GM10266 (cell line): ENCODE results near the gene FASTKD1.
A peak's percentile ranks its signal among the peaks of the same experiment; 100 is the strongest.

ENCODE experiments used
- DNase-seq: peaks from one replicate; pipeline ENCODE4 v3.0.0; 2012; ENCODE audit errors: extremely low spot score
- CTCF ChIP-seq: IDR thresholded peaks from 2 replicates; pipeline ENCODE4 v1.5.1; 2012; ENCODE audit warnings: mild to moderate bottlenecking, low read depth; ENCODE audit not compliant: control insufficient read depth, insufficient read depth; ENCODE audit errors: missing control alignments

Gene FASTKD1

GRCh38 chr2:169510496-169510895 lies 63.2 kb downstream of the FASTKD1 start:
- TF ChIP-seq CTCF, result no peak
- DNase-seq, result no peak

- DNase-seq, result no peak
- TF ChIP-seq CTCF, result no peak
Observed at GRCh38 chr2:169509955-169510354, 63.7 kb downstream of the FASTKD1 start.

GRCh38 chr2:169509298-169509885 lies 64.3 kb downstream of the FASTKD1 start, which contains the start of gene KLHL41:
KLHL41 (plus strand) TSS chr2:169509702; CDS start chr2:169509779, 77 bp downstream.
- DNase-seq, result no peak
- no peak for TF ChIP-seq CTCF

DNA sequence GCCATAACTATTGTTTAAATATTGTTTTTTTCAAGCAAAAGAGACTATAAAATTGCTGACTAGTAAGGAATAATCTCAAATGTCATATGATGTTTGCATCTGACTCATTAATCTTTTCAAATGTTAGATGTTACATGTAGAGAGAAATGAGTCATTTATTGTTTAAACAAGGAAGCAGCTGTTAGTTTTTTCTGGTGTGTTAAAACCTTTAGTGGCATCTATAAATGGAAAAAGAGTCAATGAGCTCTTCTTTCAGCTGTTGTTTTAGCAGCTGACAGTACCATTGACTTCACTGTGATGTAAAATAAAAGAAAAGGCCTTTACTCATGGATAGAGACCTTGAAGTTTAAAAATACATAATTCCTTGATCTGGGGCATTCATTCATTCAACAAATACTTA lies 66.0 kb downstream of the FASTKD1 start:
- TF ChIP-seq CTCF, result no peak
- DNase-seq, result peak; percentile 43

DNA sequence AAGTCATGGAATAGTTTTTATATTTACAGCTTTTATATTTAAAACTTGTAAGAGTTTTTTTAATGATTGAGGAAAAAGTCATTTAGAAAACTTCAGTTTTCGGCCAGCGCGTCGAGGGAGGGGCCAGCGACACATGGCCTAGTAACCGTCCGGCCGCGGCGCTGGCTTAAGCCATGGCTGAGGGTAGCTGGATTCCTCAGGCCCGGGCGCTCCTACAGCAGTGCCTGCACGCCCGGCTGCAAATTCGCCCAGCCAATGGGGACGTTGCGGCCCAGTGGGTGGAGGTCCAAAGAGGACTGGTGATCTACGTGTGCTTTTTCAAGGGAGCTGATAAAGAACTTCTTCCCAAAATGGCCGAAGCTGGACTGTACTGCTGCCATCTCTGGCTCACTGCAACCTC lies 69.0 kb downstream of the FASTKD1 start:
- no peak for DNase-seq
- no peak for TF ChIP-seq CTCF

DNA sequence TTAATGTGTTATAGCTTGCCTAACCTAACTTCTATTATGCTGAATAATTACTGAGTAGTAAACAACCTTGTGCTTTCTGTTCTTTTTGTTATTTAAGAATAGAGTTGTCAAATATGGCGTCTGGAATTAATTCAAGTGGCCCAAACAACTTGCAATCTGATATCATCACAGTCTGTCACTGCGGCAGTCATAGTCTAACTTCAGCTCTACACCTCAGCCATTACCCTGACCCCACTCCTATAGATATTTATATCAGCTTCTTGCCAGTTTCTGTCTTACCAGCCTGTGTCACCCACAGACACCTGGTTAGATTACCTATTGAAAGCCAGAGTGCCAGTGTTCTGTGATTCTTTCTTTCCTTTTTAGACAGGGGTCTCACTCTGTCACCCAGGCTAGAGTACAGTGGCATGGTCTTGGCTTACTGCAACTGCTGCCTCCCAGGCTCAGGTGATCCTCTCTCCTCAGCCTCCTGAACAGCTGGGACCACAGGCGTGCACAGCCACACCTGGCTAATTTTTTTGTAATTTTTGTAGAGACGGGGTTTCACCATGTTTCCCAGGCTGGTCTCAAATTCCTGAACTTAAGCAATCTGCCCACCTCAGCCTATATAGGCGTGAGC lies 78.2 kb downstream of the FASTKD1 start:
- DNase-seq, result no peak
- no peak for TF ChIP-seq CTCF

DNA sequence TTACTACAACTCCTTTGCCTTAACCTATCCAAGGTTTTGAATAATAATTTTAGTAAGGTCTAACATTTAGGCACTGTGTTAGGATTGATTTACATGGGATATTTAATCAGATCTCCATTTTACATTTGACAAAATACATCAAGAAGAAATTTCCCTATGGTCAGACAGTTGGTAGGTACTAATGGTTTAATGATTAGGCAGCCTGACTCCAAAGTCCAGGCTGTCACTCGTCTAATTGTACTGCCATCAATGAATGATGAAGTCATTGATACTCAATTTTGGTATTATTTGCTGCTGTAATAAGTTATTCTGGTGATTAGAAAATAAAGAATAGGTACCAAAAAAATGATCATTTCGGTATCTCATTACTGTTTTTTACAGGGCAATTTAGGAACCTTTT lies 80.3 kb downstream of the FASTKD1 start:
- DNase-seq, result no peak
- no peak for TF ChIP-seq CTCF
